Endothelial cell of umbilical vein (primary cell): ENCODE results near the gene CSNK1D. TPM values are rescaled to one million over a fixed set of nuclear protein-coding genes. Genes with fewer than 3 reads are reported as not detected.
"Not testable (repeated sequence)": the region's sequence is repeated elsewhere in the genome, so short reads cannot be mapped to it uniquely, and the experiment has no call there.

Experiments used
- BruUV-seq: library from RNA; stranded (reverse); fragments of 400-500 nt; replicated peaks from 2 replicates; lab custom pipeline; 2021; lab: Mats Ljungman, UMichigan
- CTCF ChIA-PET: fragments of 300-600, 350-600 bp; sonication (Branson Sonifier 250); formaldehyde crosslinking; loops from one replicate; lab custom pipeline; 2021; ENCODE audit warnings: antibody characterized with exemption, inconsistent platforms; lab: Charles Lee
- POLR2A ChIA-PET: fragments of 300-600, 350-600 bp; sonication (Branson Sonifier 250); formaldehyde crosslinking; loops from one replicate; lab custom pipeline; 2021; ENCODE audit warnings: antibody characterized with exemption, inconsistent platforms; lab: Charles Lee
- DNase-seq: peaks from one replicate; pipeline ENCODE4 v3.0.0-alpha.2; 2011; ENCODE audit warnings: low read depth, low spot score
- FAIRE-seq: peaks from 2 replicates; lab custom pipeline; 2011; peaks lifted over from hg19 to GRCh38; lab: Jason Lieb, UNC
- H2AFZ ChIP-seq: 2 replicates; pipeline ENCODE4 v1.6.0; 2012; ENCODE audit warnings: low read depth, low read length, control low read depth, inconsistent platforms
- H3K27ac ChIP-seq: 2 replicates; pipeline ENCODE4 v1.5.1; 2011; ENCODE audit warnings: low read depth, mild to moderate bottlenecking, control low read depth, low read length, moderate library complexity; ENCODE audit not compliant: insufficient read depth
- H3K27me3 ChIP-seq, 2 experiments: 2 replicates each; pipeline versions ENCODE4 v1.6.0 to v1.6.1; 2011; ENCODE audit warnings: low read length in 2 of 2, mixed read lengths in 1 of 2; ENCODE audit not compliant: control insufficient read depth in 2 of 2, insufficient read depth in 2 of 2
- H3K36me3 ChIP-seq, 2 experiments: 2 replicates in 1 of 2; 3 replicates in 1 of 2; pipeline ENCODE4 v1.5.1; 2011; ENCODE audit warnings: low read length in 2 of 2, mild to moderate bottlenecking in 1 of 2, moderate library complexity in 1 of 2; ENCODE audit not compliant: control insufficient read depth in 2 of 2, insufficient read depth in 2 of 2; ENCODE audit errors: extremely low read depth in 1 of 2
- H3K4me1 ChIP-seq: 3 replicates; pipeline ENCODE4 v1.5.1; 2011; ENCODE audit warnings: mild to moderate bottlenecking, low read length; ENCODE audit not compliant: control insufficient read depth, insufficient read depth; ENCODE audit errors: extremely low read depth
- H3K4me2 ChIP-seq: 2 replicates; pipeline ENCODE4 v1.6.1; 2011; ENCODE audit warnings: low read length, control low read depth, mixed read lengths; ENCODE audit not compliant: insufficient read depth
- H3K4me3 ChIP-seq, 3 experiments: fragments of 200-600 bp in 1 of 3; sonication (generic), shearing (Covaris generic) in 1 of 3; replicated peaks in 1 of 3; 2 replicates each; pipeline ENCODE4 v1.5.1; 2011 to 2016; ENCODE audit warnings: control low read depth in 3 of 3, low read length in 3 of 3, mild to moderate bottlenecking in 2 of 3, inconsistent platforms in 1 of 3, low read depth in 1 of 3, moderate library complexity in 1 of 3; ENCODE audit not compliant: insufficient read depth in 1 of 3
- H3K79me2 ChIP-seq: 2 replicates; pipeline ENCODE4 v1.6.0; 2012; ENCODE audit warnings: low read length, inconsistent platforms; ENCODE audit not compliant: control insufficient read depth, insufficient read depth
- H3K9ac ChIP-seq: replicated peaks from 2 replicates; pipeline ENCODE3; 2011; ENCODE audit warnings: low read length, control low read depth; ENCODE audit not compliant: insufficient read depth; ENCODE audit errors: extremely low read depth
- H3K9me1 ChIP-seq: replicated peaks from 3 replicates; pipeline ENCODE4 v1.6.0; 2011; ENCODE audit warnings: mild to moderate bottlenecking, low read length; ENCODE audit not compliant: control insufficient read depth, insufficient read depth; ENCODE audit errors: extremely low read depth
- H3K9me3 ChIP-seq: replicated peaks from 2 replicates; pipeline ENCODE4 v1.5.1; 2012; ENCODE audit warnings: low read length, inconsistent platforms; ENCODE audit not compliant: control insufficient read depth, insufficient read depth
- H4K20me1 ChIP-seq: replicated peaks from 2 replicates; pipeline ENCODE3; 2011; ENCODE audit warnings: mild to moderate bottlenecking, low read length; ENCODE audit not compliant: control insufficient read depth, insufficient read depth; ENCODE audit errors: extremely low read depth
- EZH2 ChIP-seq: IDR thresholded peaks from 2 replicates; pipeline ENCODE4 v1.6.1; 2012; ENCODE audit warnings: borderline replicate concordance, low read depth, mild to moderate bottlenecking, moderate library complexity, low read length, inconsistent platforms; ENCODE audit not compliant: severe bottlenecking
- FOS ChIP-seq: IDR thresholded peaks from 2 replicates; pipeline ENCODE4 v1.6.1; 2011; ENCODE audit warnings: mild to moderate bottlenecking, low read length, moderate library complexity, borderline replicate concordance; ENCODE audit not compliant: insufficient read depth
- GATA2 ChIP-seq: IDR thresholded peaks from 2 replicates; pipeline ENCODE4 v1.7.0; 2011; ENCODE audit warnings: low read depth, mild to moderate bottlenecking, moderate library complexity, mixed read lengths, low read length; ENCODE audit not compliant: insufficient read length, insufficient read depth
- JUN ChIP-seq: IDR thresholded peaks from 2 replicates; pipeline ENCODE4 v1.6.1; 2011; ENCODE audit warnings: borderline replicate concordance, low read depth; ENCODE audit not compliant: insufficient read length, insufficient read depth
- MYC ChIP-seq: IDR thresholded peaks from one replicate; pipeline ENCODE4 v1.6.1; 2011; ENCODE audit warnings: mild to moderate bottlenecking, low read depth, low read length
- POLR2A ChIP-seq: IDR thresholded peaks from 2 replicates; pipeline ENCODE4 v1.6.1; 2012; ENCODE audit warnings: low read depth, mild to moderate bottlenecking, control low read depth, low read length
- POLR2AphosphoS5 ChIP-seq: IDR thresholded peaks from 2 replicates; pipeline ENCODE4 v1.6.1; 2012; ENCODE audit warnings: low read depth, mild to moderate bottlenecking, control low read depth, low read length, moderate library complexity; ENCODE audit not compliant: insufficient read depth
- dilution Hi-C: fragments of 300-500 bp; cut with MboI; formaldehyde crosslinking; loops from one replicate; pipeline ENCODE4 v1.15.0; 2019; ENCODE audit warnings: low sequenced_read_pairs; ENCODE audit not compliant: extremely low pct_ligation_motif_present
- intact Hi-C: fragments of 100-400 bp; cut with micrococcal nuclease; formaldehyde crosslinking; loops from one replicate; pipeline ENCODE4 v1.10.0; 2022
- polyA plus RNA-seq, 4 experiments: library from polyadenylated mRNA; depleted of rRNA in 3 of 4; stranded (reverse) in 3 of 4; unstranded in 1 of 4; fragments of >200 nt; gene quantifications; 2 replicates each; pipeline versions ENCODE4 v1.2.1 to v1.2.3, GENCODE V29; 2011 to 2012; ENCODE audit warnings: missing spikeins in 1 of 4
- total RNA-seq: library from RNA; stranded (reverse); gene quantifications from 2 replicates; pipeline ENCODE4 v1.2.3, GENCODE V29; 2021
- TF ChIP-seq, protein P1 (sequence below), 2 donors: IDR thresholded peaks; 1 replicate in 1 of 2; 2 replicates in 1 of 2; pipeline ENCODE4 v1.5.1; 2011; ENCODE audit warnings: low read length in 2 of 2, mild to moderate bottlenecking in 2 of 2, moderate library complexity in 2 of 2, control low read depth in 1 of 2, inconsistent platforms in 1 of 2, low read depth in 1 of 2; ENCODE audit not compliant: insufficient read depth in 1 of 2; ENCODE audit errors: extremely low read depth in 1 of 2
- TF ChIP-seq, protein P2 (sequence below): IDR thresholded peaks from 2 replicates; pipeline ENCODE4 v1.6.1; 2011; ENCODE audit not compliant: insufficient read depth, insufficient read length

Gene CSNK1D
- total and polyA plus RNA-seq, 2 donors (not counting 3 experiments of a cell fraction or from before 2014, with no cell fraction given) = 127 to 155 TPM

DNA sequence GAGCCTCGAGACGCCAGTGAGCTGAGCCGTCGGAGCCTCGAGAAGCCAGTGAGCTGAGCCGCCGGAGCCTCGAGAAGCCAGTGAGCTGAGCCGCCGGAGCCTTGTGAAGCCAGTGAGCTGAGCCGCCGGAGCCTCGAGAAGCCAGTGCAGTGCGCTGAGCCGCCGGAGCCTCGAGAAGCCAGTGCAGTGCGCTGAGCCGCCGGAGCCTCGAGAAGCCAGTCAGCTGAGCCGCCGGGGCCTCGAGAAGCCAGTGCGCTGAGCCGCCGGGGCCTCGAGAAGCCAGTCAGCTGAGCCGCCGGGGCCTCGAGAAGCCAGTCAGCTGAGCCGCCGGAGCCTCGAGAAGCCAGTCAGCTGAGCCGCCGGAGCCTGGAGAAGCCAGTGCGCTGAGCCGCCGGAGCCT, 19.4 kb downstream of the CSNK1D start:
- CTCF ChIA-PET = interaction anchor here (0.9 to 1.2 kb wide), 3 partner anchors 10 to 223 kb away, joined by 3 to 4 read pairs (median 4); no protein-coding TSS in a partner anchor
- not testable (repeated sequence) for DNase-seq

DNA sequence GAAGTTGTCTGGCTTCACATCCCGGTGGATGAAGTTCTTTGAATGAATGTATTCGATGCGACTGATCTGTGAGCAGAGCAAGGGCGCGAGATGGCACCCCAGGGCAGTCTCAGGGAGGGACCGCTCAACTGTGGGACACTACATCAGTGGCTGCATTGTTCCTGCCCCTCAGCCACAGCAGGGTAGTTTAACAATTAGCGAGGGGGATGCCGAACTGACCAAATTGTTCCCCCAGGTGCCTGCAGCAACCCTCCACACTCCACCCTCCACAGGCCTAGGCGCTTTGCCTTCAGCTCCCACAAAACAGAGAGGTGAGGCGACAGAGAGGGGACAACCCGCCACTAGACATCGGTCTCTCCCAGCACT, 20.3 kb downstream of the CSNK1D start:
- H4K20me1 ChIP-seq = no peaks in the 10 kb centered on the region
- CTCF ChIA-PET = no interaction called here
- peaks cover 58% of the 10 kb centered on the region for H3K79me2 ChIP-seq

More for the DNA sequence above, 19.4 kb downstream of the CSNK1D start:
- H3K9me3 ChIP-seq, BruUV-seq, H3K27ac ChIP-seq, H3K4me1 ChIP-seq, H3K4me2 ChIP-seq, H3K9me1 ChIP-seq, H4K20me1 ChIP-seq, H2AFZ ChIP-seq, dilution Hi-C loops, H3K4me3 ChIP-seq, H3K9ac ChIP-seq, FAIRE-seq, H3K27me3 ChIP-seq, intact Hi-C loops: not testable (repeated sequence)
- H3K36me3 ChIP-seq = peaks cover 36 to 63% of the 10 kb centered on the region in 2 experiments
- peaks cover 66% of the 10 kb centered on the region for H3K79me2 ChIP-seq
- POLR2A ChIA-PET = interaction anchor here (0.7 kb wide), 1 partner anchor 384 kb away, joined by 3 read pairs; no protein-coding TSS in a partner anchor

More for the DNA sequence above, 20.3 kb downstream of the CSNK1D start:
- Histone ChIP-seq H3K4me1 (no peaks in the 10 kb centered on the region), H3K9me1 (no peaks in the 10 kb centered on the region), H3K4me3 (no peak overlapping the region), H3K9ac (no peak overlapping the region), H3K27ac (no peak overlapping the region), H3K9me3 (no peaks in the 10 kb centered on the region), H3K36me3 (peaks cover 30 to 63% of the 10 kb centered on the region in 2 experiments), H3K4me2 (no peak overlapping the region), H2AFZ (no peak overlapping the region), H3K27me3 (no peaks in the 10 kb centered on the region)
- DNase-seq = no peak
- no TSS peak for BruUV-seq
- intact Hi-C loops = no loop called here
- dilution Hi-C loops = no loop called here
- TF ChIP-seq GATA2 (no peak), EZH2 (no peak), FOS (no peak), MYC (no peak), POLR2A (no peak), JUN (no peak), POLR2AphosphoS5 (no peak)
- TF ChIP-seq, protein P1, sequence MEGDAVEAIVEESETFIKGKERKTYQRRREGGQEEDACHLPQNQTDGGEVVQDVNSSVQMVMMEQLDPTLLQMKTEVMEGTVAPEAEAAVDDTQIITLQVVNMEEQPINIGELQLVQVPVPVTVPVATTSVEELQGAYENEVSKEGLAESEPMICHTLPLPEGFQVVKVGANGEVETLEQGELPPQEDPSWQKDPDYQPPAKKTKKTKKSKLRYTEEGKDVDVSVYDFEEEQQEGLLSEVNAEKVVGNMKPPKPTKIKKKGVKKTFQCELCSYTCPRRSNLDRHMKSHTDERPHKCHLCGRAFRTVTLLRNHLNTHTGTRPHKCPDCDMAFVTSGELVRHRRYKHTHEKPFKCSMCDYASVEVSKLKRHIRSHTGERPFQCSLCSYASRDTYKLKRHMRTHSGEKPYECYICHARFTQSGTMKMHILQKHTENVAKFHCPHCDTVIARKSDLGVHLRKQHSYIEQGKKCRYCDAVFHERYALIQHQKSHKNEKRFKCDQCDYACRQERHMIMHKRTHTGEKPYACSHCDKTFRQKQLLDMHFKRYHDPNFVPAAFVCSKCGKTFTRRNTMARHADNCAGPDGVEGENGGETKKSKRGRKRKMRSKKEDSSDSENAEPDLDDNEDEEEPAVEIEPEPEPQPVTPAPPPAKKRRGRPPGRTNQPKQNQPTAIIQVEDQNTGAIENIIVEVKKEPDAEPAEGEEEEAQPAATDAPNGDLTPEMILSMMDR (IDR thresholded peaks at IDR 0.05; ENCODE audit: extremely low read depth in 1 of 2, insufficient read depth in 1 of 2, low read depth in 1 of 2, low read length in 2 of 2) = no peak
- TF ChIP-seq, protein P2, sequence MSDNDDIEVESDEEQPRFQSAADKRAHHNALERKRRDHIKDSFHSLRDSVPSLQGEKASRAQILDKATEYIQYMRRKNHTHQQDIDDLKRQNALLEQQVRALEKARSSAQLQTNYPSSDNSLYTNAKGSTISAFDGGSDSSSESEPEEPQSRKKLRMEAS = no peak
- POLR2A ChIA-PET = no interaction called here
- FAIRE-seq = no peak
